A204.1 (cell line): ENCODE data around the gene ADAM10.
A peak's percentile ranks its signal among the peaks of the same experiment; 100 is the strongest.

Experiments
- FAIRE-seq: peaks from 2 replicates; lab custom pipeline; 2012; peaks lifted over from hg19 to GRCh38; lab: Jason Lieb, UNC

Gene ADAM10

DNA sequence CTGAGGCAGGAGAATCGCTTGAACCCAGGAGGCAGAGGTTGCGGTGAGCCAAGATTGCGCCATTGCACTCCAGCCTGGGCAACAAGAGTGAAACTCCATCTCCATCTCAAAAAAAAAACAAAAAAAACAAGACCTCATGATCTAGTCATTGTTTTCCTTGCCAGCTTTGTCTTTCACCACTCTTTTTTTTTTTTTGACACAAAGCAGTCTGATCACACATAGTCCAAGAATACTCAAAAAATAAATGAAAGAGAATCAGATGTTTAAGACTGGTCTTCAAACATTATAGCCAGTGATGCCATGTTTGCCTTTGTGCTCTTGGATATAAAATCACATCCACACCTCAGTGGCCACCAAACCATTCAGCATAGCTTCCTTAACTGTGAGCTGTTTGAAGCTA lies 5.8 kb upstream of the ADAM10 start:
- no peak for FAIRE-seq

DNA sequence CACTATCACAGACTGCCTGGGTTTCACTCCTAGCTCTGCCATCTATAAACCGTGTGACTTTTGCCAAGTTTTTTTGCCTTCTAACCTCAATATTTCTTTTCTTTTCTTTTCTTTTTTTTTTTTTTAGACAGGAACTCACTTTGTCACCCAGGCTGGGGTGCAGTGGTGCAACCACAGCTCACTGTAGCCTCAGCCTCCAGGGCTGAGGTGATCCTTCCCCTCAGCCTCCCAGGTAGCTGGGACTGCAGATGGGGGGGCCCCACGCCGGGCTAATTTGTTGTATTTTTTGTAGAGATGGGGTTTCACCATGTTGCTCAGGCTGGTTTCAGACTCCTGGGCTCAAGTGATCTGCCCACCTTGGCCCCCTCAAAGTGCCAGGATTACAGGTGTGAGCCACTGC lies 3.2 kb upstream of the ADAM10 start:
- no peak for FAIRE-seq

DNA sequence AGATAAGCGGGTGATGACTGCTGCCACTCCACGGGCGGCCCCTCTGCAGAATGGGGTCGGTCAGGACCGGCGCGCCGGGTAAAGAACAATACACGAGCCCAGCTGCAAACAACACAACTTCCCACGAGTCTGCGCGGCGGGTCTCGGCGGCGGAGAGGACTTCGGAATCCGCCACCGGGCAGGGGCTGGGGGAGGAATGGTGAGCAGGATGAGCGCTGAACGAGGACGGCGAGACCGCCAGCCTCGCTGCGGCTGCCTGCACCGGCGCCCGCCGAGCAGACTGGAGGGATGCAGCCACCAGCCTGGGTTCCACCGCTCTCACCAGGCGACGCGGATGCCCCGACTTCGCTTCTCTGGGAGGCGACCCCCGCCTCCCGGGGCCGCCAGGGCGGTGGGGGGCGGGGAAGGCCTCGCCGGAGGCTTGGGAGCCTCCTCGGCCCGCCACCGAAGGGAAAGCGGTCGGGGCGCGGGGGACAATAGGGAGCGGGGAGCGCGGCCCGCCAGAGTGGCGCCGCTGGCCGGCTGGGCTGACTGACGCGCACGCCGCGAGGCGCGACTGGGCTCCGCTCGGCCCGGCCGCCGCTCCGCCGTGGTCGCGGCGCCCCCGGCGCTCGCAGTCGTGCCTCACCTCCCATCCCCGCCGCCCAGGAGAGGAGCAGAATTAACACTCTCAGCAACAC lies 515 bp downstream of the ADAM10 start:
- no peak for FAIRE-seq

DNA sequence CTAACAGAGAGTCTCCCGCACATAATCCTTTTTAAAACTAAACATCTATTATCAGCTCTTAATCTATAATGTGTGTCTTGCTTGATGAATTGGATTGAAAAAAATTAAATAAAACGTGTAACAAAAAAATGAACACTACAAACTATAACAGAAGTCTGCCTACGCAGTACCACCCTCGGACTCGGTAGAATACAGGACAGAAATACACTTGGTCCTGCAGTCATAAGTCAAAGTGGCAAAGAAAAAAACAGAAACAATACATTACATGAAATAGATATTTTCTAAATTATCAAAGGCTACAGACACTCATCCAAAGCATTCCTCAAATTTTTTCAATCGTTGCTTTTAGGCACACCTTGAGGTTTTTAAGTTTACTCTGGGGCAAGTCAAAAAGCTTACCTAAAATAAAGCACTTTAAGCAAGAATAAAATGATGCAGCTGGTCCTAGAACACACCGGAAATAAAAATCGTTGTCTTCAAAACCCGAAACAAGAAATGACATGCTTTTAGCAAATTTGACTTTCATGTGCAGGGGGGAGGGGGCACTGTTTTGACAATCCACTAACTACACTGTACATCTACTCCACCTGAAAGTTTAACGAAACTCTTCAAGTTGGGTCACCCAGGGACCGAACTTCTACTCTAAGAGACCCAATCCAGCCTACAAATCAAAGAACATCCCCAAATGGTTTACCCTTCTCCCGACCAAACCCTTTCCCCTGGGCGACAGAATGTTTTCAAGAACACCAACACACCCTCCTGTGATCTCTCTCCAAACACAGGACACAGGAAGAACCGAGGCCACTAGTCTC lies 1.3 kb downstream of the ADAM10 start:
- no peak for FAIRE-seq

DNA sequence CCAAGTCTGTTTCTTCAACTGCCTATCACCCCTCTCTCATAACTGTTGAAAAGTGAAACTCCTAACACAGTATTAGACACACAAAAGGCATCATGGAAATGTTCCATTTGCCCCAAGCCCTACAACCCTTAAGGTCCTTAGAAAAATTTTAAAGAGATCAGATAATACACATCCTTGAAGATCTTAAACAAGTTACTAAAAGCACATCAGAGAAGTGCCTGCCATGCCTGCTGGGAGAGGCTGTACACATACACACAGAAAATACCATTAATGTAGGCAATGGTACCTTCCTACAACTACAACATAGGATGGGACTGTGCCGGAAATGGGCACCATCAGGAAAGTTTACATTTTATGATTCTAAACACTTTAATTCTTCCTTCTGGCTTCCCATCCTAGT lies 3.3 kb downstream of the ADAM10 start:
- FAIRE-seq = no peak

DNA sequence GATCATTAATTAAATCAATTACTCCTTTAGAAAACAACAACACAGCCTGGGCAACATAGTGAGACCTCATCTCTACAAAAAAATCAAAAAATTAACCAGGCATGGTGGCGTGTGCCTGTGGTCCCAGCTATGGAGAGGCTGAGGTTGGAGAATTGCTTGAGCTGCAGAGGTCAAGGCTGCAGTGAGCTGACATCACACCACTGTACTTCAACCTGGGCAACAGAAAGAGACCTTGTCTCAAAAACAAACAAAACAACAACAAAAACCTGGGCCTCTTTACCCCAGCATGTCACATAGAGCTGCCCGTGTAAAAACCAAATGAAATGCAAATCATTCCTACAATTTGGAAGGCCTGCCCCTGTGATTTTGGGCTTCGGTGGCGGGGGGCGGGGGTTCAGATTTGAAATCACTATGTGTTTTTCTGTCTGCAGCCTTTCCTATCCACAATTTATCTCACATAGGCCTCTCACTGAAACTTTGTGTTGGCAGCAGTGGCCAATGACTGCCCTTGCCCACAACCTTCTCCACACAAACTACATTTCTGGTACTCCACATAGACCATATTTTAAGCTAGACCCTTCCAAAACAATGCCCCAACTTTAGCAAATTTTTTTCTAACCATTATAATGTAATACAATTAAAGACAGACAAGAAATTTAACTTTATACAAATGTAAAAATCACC lies 6.5 kb downstream of the ADAM10 start:
- no peak for FAIRE-seq

DNA sequence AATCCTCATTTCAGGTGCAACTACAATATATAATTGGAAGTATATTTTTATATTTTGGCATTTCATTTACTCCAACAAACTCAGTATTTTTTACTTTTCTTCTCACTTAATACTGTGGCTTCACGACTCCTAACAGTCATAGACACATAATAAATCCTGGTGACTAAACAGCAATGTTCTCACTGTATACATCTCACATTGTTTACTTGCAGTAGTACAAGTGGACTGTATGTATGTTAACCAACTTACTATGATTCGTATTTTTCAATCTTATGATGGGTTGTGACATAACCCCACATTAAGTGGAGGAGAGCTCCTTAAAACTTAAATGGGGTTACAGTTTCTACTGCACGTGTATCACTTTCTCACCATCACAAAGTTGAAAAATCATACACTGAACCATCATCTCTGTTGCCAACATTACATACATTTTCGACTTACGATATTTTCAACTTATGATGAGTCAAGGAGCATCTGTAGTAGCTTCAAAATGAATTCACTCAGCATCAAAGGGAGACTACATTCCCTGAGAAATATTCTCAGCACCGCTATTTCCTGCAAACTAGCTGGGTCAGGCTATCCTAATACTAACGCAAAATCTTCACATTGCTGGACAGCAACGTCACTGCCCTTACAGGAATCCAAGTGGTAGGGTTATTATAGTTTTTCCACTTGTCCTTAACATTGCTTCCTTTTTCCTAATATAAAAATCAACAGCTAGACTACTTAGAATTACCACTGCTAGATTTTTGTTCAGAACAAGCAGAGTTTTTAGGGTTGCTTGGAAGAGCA lies 7.3 kb downstream of the ADAM10 start:
- no peak for FAIRE-seq

DNA sequence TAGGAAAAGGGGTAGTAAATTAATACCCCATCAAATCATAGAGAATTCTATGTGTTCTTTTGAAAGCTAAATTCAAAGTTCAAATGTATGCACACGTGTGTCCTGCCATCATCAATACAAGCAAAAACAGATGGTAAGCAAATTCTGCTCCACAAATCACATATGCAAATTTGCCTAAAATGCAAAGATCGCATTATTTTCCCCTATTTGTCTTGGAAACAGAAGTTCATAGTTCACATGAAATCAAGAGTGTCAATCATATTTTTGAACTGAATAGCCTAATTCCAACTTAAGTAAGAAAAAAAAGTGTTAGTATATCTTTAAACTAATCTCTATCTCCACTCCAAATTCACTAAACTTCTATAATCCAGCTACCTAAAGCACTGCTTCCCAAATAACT lies 8.5 kb downstream of the ADAM10 start:
- no peak for FAIRE-seq

DNA sequence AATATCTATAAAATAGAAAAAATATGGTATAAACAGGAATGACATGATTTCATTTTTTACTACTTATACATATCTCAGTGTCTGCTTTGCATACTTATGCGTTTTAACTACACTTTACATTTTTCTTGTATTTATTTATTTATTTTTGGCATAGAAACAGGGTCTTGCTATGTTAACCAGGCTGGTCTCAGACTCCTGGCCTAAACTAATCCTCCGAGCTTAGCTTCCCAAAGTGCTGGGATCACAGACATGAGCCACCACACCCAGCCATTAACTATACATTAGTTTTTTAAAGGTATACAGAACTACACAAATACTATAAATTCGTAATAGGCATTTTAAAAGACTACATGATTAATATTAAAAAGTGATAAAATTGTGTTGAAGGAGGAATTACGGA lies 9.1 kb downstream of the ADAM10 start:
- FAIRE-seq = no peak

DNA sequence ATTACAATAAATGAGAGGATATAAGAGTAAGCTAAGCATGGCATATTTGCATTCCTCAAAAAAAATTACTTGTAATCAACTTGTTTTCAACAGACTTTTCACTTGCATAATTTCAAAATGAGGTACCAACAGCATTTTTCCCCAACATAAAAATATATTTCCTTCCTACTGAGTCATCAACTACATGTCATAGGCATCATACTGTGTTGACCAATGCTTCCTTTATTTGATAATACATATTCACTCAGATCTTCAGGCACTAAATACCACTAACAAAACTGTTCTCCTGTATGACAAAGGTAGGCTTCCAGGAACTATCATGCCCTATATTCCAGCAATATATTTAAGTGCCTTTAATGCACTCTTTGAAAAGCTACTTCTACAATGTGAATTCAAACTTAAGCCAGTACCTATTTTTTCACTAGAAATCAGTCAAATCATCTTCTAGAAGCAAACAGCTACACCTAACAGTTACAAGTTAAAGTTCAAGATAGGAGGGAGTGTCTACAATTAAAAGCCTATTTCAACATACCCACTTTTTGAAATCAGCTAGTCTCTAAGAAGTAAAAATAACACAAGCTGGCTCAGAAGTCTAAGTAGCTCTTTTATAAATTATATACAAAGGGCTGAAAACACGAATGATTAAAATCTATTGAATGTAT lies 11.3 kb downstream of the ADAM10 start:
- FAIRE-seq = no peak

DNA sequence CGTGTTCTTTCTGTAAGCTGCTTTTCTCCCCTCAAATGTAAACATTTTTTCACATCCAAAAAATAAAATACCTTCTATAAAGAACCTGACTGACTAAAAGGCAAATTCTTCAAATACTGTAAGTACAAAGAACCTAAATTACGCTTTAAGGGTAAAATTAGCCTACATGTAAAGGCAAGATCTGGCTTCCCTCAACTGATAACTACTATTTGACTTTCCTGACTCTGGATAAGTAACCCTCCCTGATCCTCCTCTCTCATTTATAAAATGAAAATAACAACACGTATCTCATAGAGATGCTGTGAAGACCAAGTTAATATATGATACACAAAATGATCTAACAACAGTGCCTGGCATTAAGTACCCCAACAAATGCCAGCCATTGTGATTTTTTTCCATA lies 12.2 kb downstream of the ADAM10 start:
- no peak for FAIRE-seq

DNA sequence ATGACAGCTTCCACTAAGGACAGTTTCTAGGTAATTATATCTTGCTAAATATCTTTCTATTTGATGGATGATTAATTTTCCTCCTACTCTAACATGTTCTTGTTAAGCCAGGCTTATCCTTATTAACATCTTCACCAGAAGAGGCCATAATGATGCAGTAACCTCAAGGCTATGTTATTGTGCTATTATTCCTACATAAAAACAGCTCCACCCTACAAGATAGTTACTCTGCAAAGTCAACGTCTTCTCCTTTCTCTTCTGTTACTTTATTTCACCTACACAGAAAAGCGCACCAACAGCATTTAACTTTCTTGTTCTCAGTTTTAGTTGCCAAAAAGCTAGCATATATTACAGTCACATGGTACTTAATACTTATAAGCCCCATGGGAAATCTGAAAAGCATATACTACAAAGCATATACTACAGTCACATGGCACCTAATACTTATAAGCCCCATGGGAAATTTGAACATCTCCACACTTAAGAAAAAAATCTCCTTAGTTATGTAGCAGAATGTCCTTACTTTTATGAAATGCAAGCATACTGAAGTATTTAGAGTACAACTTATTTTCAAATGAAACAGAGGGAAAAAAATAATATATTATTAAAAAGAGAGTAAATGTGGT lies 13.4 kb downstream of the ADAM10 start:
- FAIRE-seq = no peak

DNA sequence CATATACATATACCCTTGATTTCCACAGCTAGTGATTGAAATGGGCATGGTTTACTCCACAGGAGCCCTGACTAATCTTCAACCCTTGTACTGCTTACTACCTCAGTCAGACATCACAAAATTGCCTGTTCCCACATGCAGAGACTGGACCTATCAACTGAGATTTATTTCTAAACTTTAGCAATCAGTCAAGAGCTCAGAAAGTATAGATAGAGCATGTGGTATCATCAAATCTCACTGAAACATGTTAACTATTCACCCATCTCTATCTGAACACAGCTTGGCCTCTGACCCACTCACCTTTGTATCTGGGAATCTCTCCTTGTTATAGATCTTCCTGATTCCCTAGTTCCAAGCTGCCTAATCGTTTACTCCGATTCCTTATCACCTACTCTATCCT lies 14.6 kb downstream of the ADAM10 start:
- no peak for FAIRE-seq

DNA sequence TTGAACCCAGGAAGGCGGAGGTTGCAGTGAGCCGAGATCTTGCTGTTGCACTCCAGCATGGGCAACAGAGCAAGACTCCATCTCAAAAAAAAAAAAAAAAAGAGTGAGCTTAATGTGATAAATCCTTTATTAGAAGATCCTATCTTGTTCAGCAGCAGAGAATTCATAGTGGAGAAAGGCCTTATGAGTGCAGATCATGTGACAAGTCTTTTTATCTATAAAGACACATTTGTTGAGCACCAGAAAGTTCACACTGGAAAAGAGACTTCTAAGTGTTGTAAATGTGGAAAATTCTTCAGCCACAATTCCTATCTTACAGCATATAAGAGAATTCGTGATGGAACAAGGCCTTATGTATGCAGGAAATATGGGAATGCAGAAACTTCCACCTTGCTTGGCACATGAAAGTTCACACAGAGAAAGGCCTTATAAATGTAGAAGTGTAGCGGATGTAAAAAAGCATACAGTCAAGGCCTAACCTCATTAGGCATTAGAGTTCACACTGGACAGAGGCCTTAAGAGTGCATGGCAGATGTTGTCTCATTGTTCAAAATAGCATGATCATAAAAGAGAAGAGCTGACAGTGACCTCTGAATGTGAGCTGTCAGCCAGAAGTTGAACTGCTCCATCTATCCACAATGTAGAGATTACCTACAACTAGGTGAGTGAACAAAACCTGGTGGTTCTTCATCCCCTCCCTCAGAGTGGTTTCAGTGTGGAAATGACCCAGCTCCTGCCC lies 16.7 kb downstream of the ADAM10 start:
- no peak for FAIRE-seq

DNA sequence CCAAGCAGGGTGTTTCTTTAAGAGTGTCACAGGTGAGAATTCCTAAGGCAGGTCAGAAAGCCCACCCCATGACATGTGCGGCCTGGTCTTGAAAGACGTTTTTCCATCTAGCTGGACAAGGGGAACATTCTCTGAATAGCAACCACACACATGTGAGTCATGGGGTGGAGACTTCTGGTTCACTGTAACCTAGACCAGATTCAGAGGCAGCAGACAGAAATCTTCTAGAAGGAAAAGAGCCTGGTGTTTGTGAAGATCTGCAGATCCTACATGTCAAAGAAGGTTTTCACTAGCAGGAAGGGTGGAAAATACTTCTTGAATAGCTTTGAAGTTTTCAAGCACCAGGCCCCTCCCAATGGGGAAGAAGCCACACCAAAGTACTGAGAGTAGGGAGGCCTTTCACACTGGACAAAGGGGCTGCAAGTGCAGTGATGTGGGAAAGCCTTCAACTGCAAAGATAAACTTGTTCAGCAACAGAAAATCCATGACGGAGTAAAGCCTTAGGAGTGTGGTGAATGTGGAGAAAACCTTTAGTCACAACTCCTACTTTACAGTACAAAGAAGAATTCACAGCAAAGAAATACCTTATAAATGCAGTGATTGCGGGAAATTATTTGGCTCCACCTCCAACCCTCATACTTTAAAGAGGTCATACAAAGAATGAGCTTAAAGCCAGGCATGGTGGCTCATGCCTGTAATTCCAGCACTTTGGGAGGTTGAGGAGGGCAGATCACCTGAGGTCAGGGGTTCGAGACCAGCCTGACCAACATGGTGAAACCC lies 17.6 kb downstream of the ADAM10 start:
- no peak for FAIRE-seq

DNA sequence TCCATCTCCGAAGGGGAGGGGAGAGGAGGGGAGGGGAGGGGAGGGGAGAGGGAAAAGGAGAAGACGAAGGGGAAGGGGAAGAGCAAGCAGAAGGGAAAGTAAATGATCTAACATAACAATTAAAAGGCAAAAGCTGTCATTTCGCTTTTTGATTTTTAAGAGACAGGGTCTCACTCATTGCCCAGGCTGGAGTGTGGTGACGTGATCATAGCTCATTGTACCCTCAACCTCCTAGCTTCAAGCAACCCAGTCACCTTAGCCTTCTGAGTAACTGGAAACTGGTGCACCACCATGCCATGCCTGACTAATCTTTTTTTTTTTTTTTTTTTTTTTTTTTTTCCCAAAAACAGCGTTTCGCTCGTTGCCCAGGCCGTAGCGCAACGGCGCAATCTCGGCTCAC lies 22.6 kb downstream of the ADAM10 start:
- FAIRE-seq = no peak

DNA sequence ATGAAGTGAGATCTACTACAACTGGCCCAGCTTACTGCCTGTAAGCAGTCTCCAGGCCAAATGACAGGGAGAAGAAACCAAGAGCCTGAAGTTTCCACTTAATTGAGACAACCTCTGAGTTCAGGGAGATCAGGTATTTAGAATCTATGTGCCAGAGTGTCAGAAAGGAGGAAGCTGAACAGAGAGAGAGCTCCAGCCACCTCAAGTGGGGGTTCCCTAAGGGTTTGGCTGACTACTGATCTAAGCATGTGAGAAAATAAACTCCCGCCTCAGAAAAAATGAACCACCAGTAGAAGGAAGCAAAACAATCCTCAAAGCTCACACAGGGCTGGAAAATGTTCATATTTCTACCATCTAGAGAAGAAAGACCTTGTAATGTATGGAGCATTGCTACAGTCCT lies 25.0 kb downstream of the ADAM10 start:
- FAIRE-seq = no peak

DNA sequence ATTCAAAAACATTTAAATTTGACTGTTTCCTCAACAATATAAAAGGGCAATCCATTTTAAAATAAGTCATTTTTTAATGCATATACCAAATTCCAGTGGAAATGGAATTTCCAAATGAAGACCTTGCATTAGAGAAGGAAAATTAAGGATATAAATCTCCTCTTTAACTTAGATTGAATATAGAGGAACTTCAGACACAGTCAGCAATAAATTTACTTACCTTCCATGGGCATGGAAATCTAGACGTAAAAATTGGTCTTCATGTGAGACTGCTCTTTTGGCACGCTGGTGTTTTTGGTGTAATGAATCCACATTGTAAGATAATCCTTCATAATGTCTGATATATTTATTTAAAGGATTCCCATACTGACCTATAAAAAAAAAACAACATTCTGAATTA lies 32.1 kb downstream of the ADAM10 start:
- FAIRE-seq = no peak

DNA sequence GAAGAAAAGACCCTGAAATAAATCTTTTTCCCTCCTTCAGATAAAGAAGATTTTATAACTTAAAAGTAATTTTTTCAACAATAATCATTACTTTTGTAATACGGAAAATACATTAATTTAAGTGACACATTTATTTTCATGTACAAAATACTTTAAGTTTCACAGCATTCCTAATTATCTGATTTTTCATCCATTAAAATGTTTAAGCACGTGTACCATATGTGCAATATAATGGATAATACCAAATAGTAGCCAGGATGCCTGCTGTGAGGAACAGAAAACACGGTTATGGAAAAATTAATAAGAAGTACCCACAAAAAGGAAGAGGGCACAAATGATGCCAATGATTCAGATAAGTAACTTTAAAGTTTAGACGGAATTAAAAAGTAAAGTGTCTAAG lies 33.5 kb downstream of the ADAM10 start:
- FAIRE-seq = peak; percentile 66

DNA sequence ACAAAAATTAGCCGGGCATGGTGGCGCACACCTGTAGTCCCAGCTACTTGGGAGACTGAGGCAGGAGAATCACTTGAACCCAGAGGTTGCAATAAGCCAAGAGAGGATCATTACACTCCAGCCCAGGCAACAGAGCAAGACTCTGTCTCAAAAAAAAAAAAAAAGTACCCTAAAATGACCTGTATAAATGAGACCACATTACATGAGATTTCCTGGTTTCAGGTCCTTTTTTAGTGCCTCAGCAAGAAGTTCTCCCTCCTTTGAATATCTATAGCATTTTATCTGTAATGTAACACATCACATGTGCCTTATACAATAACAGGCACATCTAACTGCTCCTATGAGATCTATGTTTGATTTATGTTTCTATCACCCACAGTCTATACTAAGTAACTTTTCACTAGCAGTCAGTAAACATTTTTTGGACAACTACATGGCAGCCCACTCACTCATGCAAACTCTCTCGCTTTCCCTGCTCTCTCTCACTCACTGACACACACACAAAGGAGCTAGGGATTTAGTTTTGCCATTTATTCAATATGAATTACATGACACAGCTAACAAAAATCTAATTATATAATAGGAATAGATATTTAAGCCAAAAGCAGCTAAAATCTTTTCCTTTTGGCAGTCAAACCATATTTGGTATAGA lies 34.1 kb downstream of the ADAM10 start:
- FAIRE-seq = no peak
